ENCODE measurements around the gene WRNIP1.

WRNIP1 gene

GRCh38 chr6:2823104-2823850 is 58.1 kb downstream of the WRNIP1 start:
- Histone ChIP-seq H3K27me3 (no peaks in the 10 kb centered on the region), H3K9me3 (no peaks in the 10 kb centered on the region; the same call in 1 of the 2 replicates), H3K4me3 (ENCODE audit: low read depth, low read length) (no peak overlapping the region), H3K36me3 (no peaks in the 10 kb centered on the region), H3K4me1 (no peaks in the 10 kb centered on the region; the same call in 1 of the 2 replicates)
- no peak for TF ChIP-seq CTCF (IDR thresholded peaks at IDR 0.05; ENCODE audit: low read depth, low read length)
- DNase-seq: no peak

- DNase-seq: no peak
- no peaks in the 10 kb centered on the region; the same call in 1 of the 2 replicates for H3K9me3 ChIP-seq
- no peak for TF ChIP-seq CTCF (IDR thresholded peaks at IDR 0.05; ENCODE audit: low read depth, low read length)
- H3K4me1 ChIP-seq: no peaks in the 10 kb centered on the region; the same call in 1 of the 2 replicates
- no peaks in the 10 kb centered on the region for H3K36me3 ChIP-seq
- H3K4me3 ChIP-seq (ENCODE audit: low read depth, low read length): no peak overlapping the region
- no peaks in the 10 kb centered on the region for H3K27me3 ChIP-seq
Observed at GRCh38 chr6:2826131-2826530, 60.9 kb downstream of the WRNIP1 start.

- Histone ChIP-seq H3K36me3 (no peaks in the 10 kb centered on the region), H3K27me3 (no peaks in the 10 kb centered on the region), H3K4me3 (ENCODE audit: low read depth, low read length) (no peak overlapping the region), H3K9me3 (no peaks in the 10 kb centered on the region; the same call in none of the 2 replicates), H3K4me1 (no peaks in the 10 kb centered on the region; the same call in 1 of the 2 replicates)
- DNase-seq: no peak
- TF ChIP-seq CTCF (IDR thresholded peaks at IDR 0.05; ENCODE audit: low read depth, low read length): no peak
Observed at GRCh38 chr6:2827142-2827541, 61.9 kb downstream of the WRNIP1 start.

- TF ChIP-seq CTCF (IDR thresholded peaks at IDR 0.05; ENCODE audit: low read depth, low read length): no peak
- Histone ChIP-seq H3K4me1 (no peaks in the 10 kb centered on the region), H3K36me3 (no peaks in the 10 kb centered on the region), H3K27me3 (no peaks in the 10 kb centered on the region), H3K9me3 (no peaks in the 10 kb centered on the region; the same call in none of the 2 replicates), H3K4me3 (ENCODE audit: low read depth, low read length) (no peak overlapping the region)
- no peak for DNase-seq
Observed at GRCh38 chr6:2828629-2829028, 63.4 kb downstream of the WRNIP1 start.

- Histone ChIP-seq H3K27me3 (no peaks in the 10 kb centered on the region), H3K9me3 (no peaks in the 10 kb centered on the region; the same call in none of the 2 replicates), H3K4me1 (no peaks in the 10 kb centered on the region), H3K4me3 (ENCODE audit: low read depth, low read length) (no peak overlapping the region), H3K36me3 (no peaks in the 10 kb centered on the region)
- TF ChIP-seq CTCF (IDR thresholded peaks at IDR 0.05; ENCODE audit: low read depth, low read length): no peak
- DNase-seq: no peak
Observed at GRCh38 chr6:2829253-2829652, 64.1 kb downstream of the WRNIP1 start.

- H3K27me3 ChIP-seq: no peaks in the 10 kb centered on the region
- H3K9me3 ChIP-seq: no peaks in the 10 kb centered on the region; the same call in none of the 2 replicates
- H3K4me3 ChIP-seq (ENCODE audit: low read depth, low read length): no peak overlapping the region
- no peak for DNase-seq
- no peak for TF ChIP-seq CTCF (IDR thresholded peaks at IDR 0.05; ENCODE audit: low read depth, low read length)
- no peaks in the 10 kb centered on the region for H3K4me1 ChIP-seq
- H3K36me3 ChIP-seq: no peaks in the 10 kb centered on the region
Observed at GRCh38 chr6:2830183-2830582, 65.0 kb downstream of the WRNIP1 start.

Measured in BE2C (cell line).